HepG2 (cell line): ENCODE data around the gene TASP1. TPM values are rescaled to one million over a fixed set of nuclear protein-coding genes. Genes with fewer than 3 reads are reported as not detected.
A peak's percentile ranks its signal among the peaks of the same experiment; 100 is the strongest.

ENCODE experiments used
- ATAC-seq: fragments of 200-7000 bp; cut with Tn5 transposase; 3 replicates; pipeline ENCODE4 v1.9.1; 2020; ENCODE audit warnings: mild to moderate bottlenecking, moderate library complexity
- BruUV-seq: library from RNA; stranded (reverse); fragments of 400-500 nt; replicated peaks from 2 replicates; lab custom pipeline; 2021; lab: Mats Ljungman, UMichigan
- CTCF ChIA-PET: fragments of 300-600 bp; formaldehyde crosslinking; extraction: SDS; loops from one replicate; lab custom pipeline; 2021; ENCODE audit warnings: low total read pairs, inconsistent platforms, low intra/inter-chr PET ratio; lab: Yijun Ruan, JAX
- POLR2A ChIA-PET: fragments of 350-600 bp; sonication (Branson Sonifier 250); formaldehyde crosslinking; loops from one replicate; lab custom pipeline; 2020; ENCODE audit warnings: antibody characterized with exemption, inconsistent platforms; lab: Yijun Ruan, JAX
- DNase-seq: peaks from one replicate; pipeline ENCODE4 v3.0.0-alpha.2; 2015; ENCODE audit warnings: low spot score
- FAIRE-seq: peaks from 3 replicates; lab custom pipeline; 2011; peaks lifted over from hg19 to GRCh38; lab: Jason Lieb, UNC
- H2AFZ ChIP-seq: one replicate; pipeline ENCODE4 v1.6.1; 2011; ENCODE audit warnings: low read length, inconsistent platforms
- H3K27ac ChIP-seq: fragments of 300-600 bp; 3 replicates; pipeline ENCODE4 v1.8.0; 2011; ENCODE audit warnings: mixed run types, mild to moderate bottlenecking, mixed read lengths, low read length, inconsistent platforms; ENCODE audit not compliant: insufficient read depth; ENCODE audit errors: extremely low read length
- H3K27me3 ChIP-seq, 2 experiments: fragments of 200-600 bp in 1 of 2; 2 replicates in 1 of 2; 3 replicates in 1 of 2; pipeline versions ENCODE4 v1.6.0 to v1.8.0; 2011; ENCODE audit warnings: low read length in 2 of 2, mild to moderate bottlenecking in 2 of 2, moderate library complexity in 2 of 2, inconsistent platforms in 1 of 2; ENCODE audit not compliant: insufficient read depth in 2 of 2, control insufficient read depth in 1 of 2
- H3K36me3 ChIP-seq, 2 experiments: fragments of 200-600 bp in 1 of 2; replicated peaks in 1 of 2; 2 replicates in 1 of 2; 3 replicates in 1 of 2; pipeline versions ENCODE4 v1.5.1 to v1.8.0; 2011; ENCODE audit warnings: low read length in 2 of 2, inconsistent platforms in 1 of 2; ENCODE audit not compliant: insufficient read depth in 2 of 2, control insufficient read depth in 1 of 2
- H3K4me1 ChIP-seq: 2 replicates; pipeline ENCODE4 v1.5.1; 2012; ENCODE audit warnings: low read length, inconsistent platforms; ENCODE audit not compliant: insufficient read depth
- H3K4me2 ChIP-seq: 2 replicates; pipeline ENCODE4 v1.6.0; 2011; ENCODE audit warnings: low read depth, low read length, inconsistent platforms
- H3K4me3 ChIP-seq, 3 experiments: fragments of 200-600 bp in 1 of 3; sonication (generic), shearing (Covaris generic) in 1 of 3; replicated peaks in 1 of 3; 2 replicates each; pipeline ENCODE4 v1.5.1; 2011 to 2016; ENCODE audit warnings: low read length in 3 of 3, inconsistent platforms in 2 of 3, low read depth in 2 of 3, mild to moderate bottlenecking in 2 of 3, control low read depth in 1 of 3, mixed read lengths in 1 of 3; ENCODE audit not compliant: insufficient read depth in 1 of 3
- H3K79me2 ChIP-seq: one replicate; pipeline ENCODE4 v1.6.1; 2011; ENCODE audit warnings: low read length, inconsistent platforms; ENCODE audit not compliant: insufficient read depth
- H3K9ac ChIP-seq: 2 replicates; pipeline ENCODE4 v1.6.0; 2011; ENCODE audit warnings: mild to moderate bottlenecking, low read depth, low read length, inconsistent platforms; ENCODE audit not compliant: insufficient read depth
- H3K9me3 ChIP-seq: 2 replicates; pipeline ENCODE4 v1.5.1; 2012; ENCODE audit warnings: mild to moderate bottlenecking, low read length
- H4K20me1 ChIP-seq: 2 replicates; pipeline ENCODE4 v1.6.0; 2011; ENCODE audit warnings: inconsistent platforms, mild to moderate bottlenecking, low read length, moderate library complexity; ENCODE audit not compliant: insufficient read depth
- ELK4 ChIP-seq: sonication (generic); formaldehyde crosslinking; IDR thresholded peaks from 2 replicates; pipeline ENCODE4 v1.9.0; 2021; ENCODE audit warnings: missing genetic modification reagents, borderline replicate concordance
- HCFC1 ChIP-seq: fragments of 150-350 bp; IDR thresholded peaks from 2 replicates; pipeline ENCODE4 v1.6.1; 2014; ENCODE audit warnings: low read depth, low read length
- MAFF ChIP-seq: IDR thresholded peaks from 2 replicates; pipeline ENCODE4 v1.6.1; 2011; ENCODE audit warnings: low read depth, low read length, improper control_type of control experiment
- MAFG ChIP-seq: sonication (generic); formaldehyde crosslinking; IDR thresholded peaks from 2 replicates; pipeline ENCODE4 v1.5.1; 2020; ENCODE audit warnings: mild to moderate bottlenecking, missing genetic modification reagents
- MAFK ChIP-seq, 2 experiments: IDR thresholded peaks in 1 of 2; conservative IDR thresholded peaks in 1 of 2; 2 replicates each; pipeline ENCODE4 v1.6.1; 2011; ENCODE audit warnings: improper control_type of control experiment in 2 of 2, low read length in 2 of 2
- MTF2 ChIP-seq: sonication (generic); formaldehyde crosslinking; IDR thresholded peaks from 2 replicates; pipeline ENCODE4 v1.5.0; 2020; ENCODE audit warnings: missing genetic modification reagents, borderline replicate concordance
- PITX1 ChIP-seq: sonication (generic); formaldehyde crosslinking; IDR thresholded peaks from 2 replicates; pipeline ENCODE4 v1.5.1; 2020; ENCODE audit warnings: mild to moderate bottlenecking, missing genetic modification reagents
- TOPORS ChIP-seq: sonication (generic); formaldehyde crosslinking; IDR thresholded peaks from 2 replicates; pipeline ENCODE4 v1.8.0; 2023; ENCODE audit warnings: mild to moderate bottlenecking, missing genetic modification reagents
- ZNF670 ChIP-seq: sonication (generic); formaldehyde crosslinking; IDR thresholded peaks from 2 replicates; pipeline ENCODE4 v1.8.0; 2022; ENCODE audit warnings: mild to moderate bottlenecking, missing genetic modification reagents, borderline replicate concordance
- ZNF816 ChIP-seq: sonication (generic); formaldehyde crosslinking; IDR thresholded peaks from 2 replicates; pipeline ENCODE4 v1.8.0; 2022; ENCODE audit warnings: missing genetic modification reagents, mild to moderate bottlenecking, borderline replicate concordance
- WGBS: methylation state at CpG from one replicate; pipeline ENCODE4 v1.1.6; 2017; ENCODE audit warnings: low lambda C conversion rate; 5-methylcytosine and 5-hydroxymethylcytosine counted together
- in situ Hi-C: cut with HindIII; loops from 2 replicates; pipeline ENCODE4 v1.10.0; 2017; ENCODE audit warnings: low pct_unique_long_range_greater_than_20kb; ENCODE audit not compliant: extremely low pct_ligation_motif_present
- intact Hi-C: fragments of 100-400 bp; cut with micrococcal nuclease; formaldehyde crosslinking; loops from one replicate; pipeline ENCODE4 v1.10.0; 2022; ENCODE audit not compliant: unreplicated experiment
- polyA plus RNA-seq, 8 experiments: library from polyadenylated mRNA; depleted of rRNA in 3 of 8; stranded (reverse) in 7 of 8; unstranded in 1 of 8; fragments of >200 nt; fragmentation: Illumina TruSeq in 4 of 8; extraction: Trizol in 4 of 8; gene quantifications; 2 replicates each; pipeline versions ENCODE4 v1.2.1 to v1.2.3, GENCODE V29; 2011 to 2016; ENCODE audit warnings: low read depth in 4 of 8, missing spikeins in 1 of 8, mixed read lengths in 1 of 8; ENCODE audit not compliant: insufficient read depth in 1 of 8
- total RNA-seq, 5 experiments: library from RNA; depleted of rRNA; stranded (reverse); fragments of >200 nt; fragmentation: Illumina TruSeq; extraction: Trizol; gene quantifications; 2 replicates each; pipeline ENCODE4 v1.2.3, GENCODE V29; 2016; ENCODE audit warnings: low read depth in 1 of 5
- TF ChIP-seq, protein P1 (sequence below): sonication (generic); formaldehyde crosslinking; IDR thresholded peaks from 2 replicates; pipeline ENCODE4 v1.5.0; 2020; ENCODE audit warnings: mild to moderate bottlenecking, missing genetic modification reagents
- TF ChIP-seq, protein P2 (sequence below): sonication (generic); formaldehyde crosslinking; IDR thresholded peaks from 2 replicates; pipeline ENCODE4 v1.5.1; 2020; ENCODE audit warnings: mild to moderate bottlenecking, missing genetic modification reagents, moderate library complexity
- TF ChIP-seq, protein P3 (sequence below): sonication (generic); formaldehyde crosslinking; conservative IDR thresholded peaks from 2 replicates; pipeline ENCODE4 v1.8.0; 2022; ENCODE audit warnings: mild to moderate bottlenecking, moderate library complexity, missing genetic modification reagents

The TASP1 gene
- total and polyA plus RNA-seq, 2 of the 13 experiments (the other 11 are each of a cell fraction or from before 2014, with no cell fraction given) = 10.0 to 25.2 TPM

GRCh38 chr20:13671916-13672378, 33.2 kb upstream of the TASP1 start:
- POLR2A ChIA-PET = no interaction called here
- FAIRE-seq (no peak), ATAC-seq (no peak), DNase-seq (no peak)
- Histone ChIP-seq H3K36me3 (no peaks in the 10 kb centered on the region), H4K20me1 (no peaks in the 10 kb centered on the region), H3K4me2 (no peak overlapping the region), H3K27ac (no peak overlapping the region), H3K4me1 (no peaks in the 10 kb centered on the region), H3K9me3 (no peaks in the 10 kb centered on the region), H2AFZ (no peak overlapping the region), H3K27me3 (peaks cover 0 to 15% of the 10 kb centered on the region in 2 experiments; a peak in 1 of 5 replicates), H3K4me3 (no peak overlapping the region), H3K9ac (no peak overlapping the region), H3K79me2 (no peaks in the 10 kb centered on the region)
- CTCF ChIA-PET = no interaction called here
- WGBS = 1% methylated on average over 1 of the region's 1 CpG
- in situ Hi-C loops (no loop called here), intact Hi-C loops (no loop called here)
- TF ChIP-seq MAFF (peak; percentile 93), MAFK (conservative IDR thresholded peaks at IDR 0.05 in 1 of 2, IDR thresholded peaks at IDR 0.05 in 1 of 2; ENCODE audit: low read length in 2 of 2) (peak; percentile 85 to 97), ZNF670 (CRISPR knock-in tag) (no peak)
- BruUV-seq = no TSS peak

DNA sequence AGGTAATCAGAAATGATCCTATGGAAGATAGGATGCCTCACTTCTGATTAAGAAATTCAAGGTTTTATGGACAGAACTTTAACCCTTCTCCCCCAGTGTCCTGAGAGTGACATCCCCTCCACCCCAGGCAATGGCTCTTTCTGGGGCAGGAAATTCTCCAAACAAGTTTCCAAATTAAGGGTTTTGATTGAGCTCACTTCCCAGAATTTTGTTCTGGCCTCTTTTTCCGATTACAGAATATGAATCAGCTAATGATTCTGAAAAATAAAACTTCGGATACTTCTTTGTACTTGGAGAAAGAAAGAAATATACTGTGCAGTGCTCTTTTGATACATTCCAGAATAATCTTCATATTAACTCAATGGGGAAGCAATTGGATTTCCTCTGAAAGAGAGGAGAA, 32.8 kb upstream of the TASP1 start:
- no peaks in the 10 kb centered on the region for H3K4me1 ChIP-seq
- intact Hi-C loops (no loop called here), in situ Hi-C loops (no loop called here)
- no peaks in the 10 kb centered on the region for H3K79me2 ChIP-seq
- H4K20me1 ChIP-seq = no peaks in the 10 kb centered on the region
- H3K27me3 ChIP-seq = peaks cover 0 to 15% of the 10 kb centered on the region in 2 experiments; a peak in 1 of 5 replicates
- no peak overlapping the region for H2AFZ ChIP-seq
- POLR2A ChIA-PET = no interaction called here
- DNase-seq (no peak), ATAC-seq (no peak), FAIRE-seq (no peak)
- H3K27ac ChIP-seq = no peak overlapping the region
- CTCF ChIA-PET = no interaction called here
- BruUV-seq = no TSS peak
- no peak overlapping the region for H3K4me3 ChIP-seq
- WGBS = 11% methylated on average over 2 of the region's 2 CpGs
- H3K36me3 ChIP-seq = no peaks in the 10 kb centered on the region
- H3K9ac ChIP-seq = no peak overlapping the region
- no peak overlapping the region for H3K4me2 ChIP-seq
- H3K9me3 ChIP-seq = no peaks in the 10 kb centered on the region
- TF ChIP-seq, protein P1, sequence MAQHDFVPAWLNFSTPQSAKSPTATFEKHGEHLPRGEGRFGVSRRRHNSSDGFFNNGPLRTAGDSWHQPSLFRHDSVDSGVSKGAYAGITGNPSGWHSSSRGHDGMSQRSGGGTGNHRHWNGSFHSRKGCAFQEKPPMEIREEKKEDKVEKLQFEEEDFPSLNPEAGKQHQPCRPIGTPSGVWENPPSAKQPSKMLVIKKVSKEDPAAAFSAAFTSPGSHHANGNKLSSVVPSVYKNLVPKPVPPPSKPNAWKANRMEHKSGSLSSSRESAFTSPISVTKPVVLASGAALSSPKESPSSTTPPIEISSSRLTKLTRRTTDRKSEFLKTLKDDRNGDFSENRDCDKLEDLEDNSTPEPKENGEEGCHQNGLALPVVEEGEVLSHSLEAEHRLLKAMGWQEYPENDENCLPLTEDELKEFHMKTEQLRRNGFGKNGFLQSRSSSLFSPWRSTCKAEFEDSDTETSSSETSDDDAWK (CRISPR knock-in tag) = no peak
- TF ChIP-seq HCFC1 (no peak), TOPORS (CRISPR knock-in tag) (no peak), MTF2 (no peak), ELK4 (CRISPR knock-in tag) (no peak), MAFG (CRISPR knock-in tag) (no peak), ZNF816 (CRISPR knock-in tag) (no peak), PITX1 (CRISPR knock-in tag) (no peak)
- TF ChIP-seq, protein P2, sequence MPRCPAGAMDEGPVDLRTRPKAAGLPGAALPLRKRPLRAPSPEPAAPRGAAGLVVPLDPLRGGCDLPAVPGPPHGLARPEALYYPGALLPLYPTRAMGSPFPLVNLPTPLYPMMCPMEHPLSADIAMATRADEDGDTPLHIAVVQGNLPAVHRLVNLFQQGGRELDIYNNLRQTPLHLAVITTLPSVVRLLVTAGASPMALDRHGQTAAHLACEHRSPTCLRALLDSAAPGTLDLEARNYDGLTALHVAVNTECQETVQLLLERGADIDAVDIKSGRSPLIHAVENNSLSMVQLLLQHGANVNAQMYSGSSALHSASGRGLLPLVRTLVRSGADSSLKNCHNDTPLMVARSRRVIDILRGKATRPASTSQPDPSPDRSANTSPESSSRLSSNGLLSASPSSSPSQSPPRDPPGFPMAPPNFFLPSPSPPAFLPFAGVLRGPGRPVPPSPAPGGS (CRISPR knock-in tag) = no peak
- TF ChIP-seq, protein P3, sequence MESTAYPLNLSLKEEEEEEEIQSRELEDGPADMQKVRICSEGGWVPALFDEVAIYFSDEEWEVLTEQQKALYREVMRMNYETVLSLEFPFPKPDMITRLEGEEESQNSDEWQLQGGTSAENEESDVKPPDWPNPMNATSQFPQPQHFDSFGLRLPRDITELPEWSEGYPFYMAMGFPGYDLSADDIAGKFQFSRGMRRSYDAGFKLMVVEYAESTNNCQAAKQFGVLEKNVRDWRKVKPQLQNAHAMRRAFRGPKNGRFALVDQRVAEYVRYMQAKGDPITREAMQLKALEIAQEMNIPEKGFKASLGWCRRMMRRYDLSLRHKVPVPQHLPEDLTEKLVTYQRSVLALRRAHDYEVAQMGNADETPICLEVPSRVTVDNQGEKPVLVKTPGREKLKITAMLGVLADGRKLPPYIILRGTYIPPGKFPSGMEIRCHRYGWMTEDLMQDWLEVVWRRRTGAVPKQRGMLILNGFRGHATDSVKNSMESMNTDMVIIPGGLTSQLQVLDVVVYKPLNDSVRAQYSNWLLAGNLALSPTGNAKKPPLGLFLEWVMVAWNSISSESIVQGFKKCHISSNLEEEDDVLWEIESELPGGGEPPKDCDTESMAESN (CRISPR knock-in tag) = no peak
